Hepatocyte (in vitro differentiated cells): ENCODE results near the gene DCTN2.

Experiments
- EZH2 ChIP-seq: fragments of 200-600 bp; sonication (generic); IDR thresholded peaks from 2 replicates; pipeline ENCODE4 v1.6.1; 2016; ENCODE audit warnings: antibody characterized with exemption, mild to moderate bottlenecking, borderline replicate concordance
- EZH2phosphoT487 ChIP-seq: fragments of 200-600 bp; sonication (generic); IDR thresholded peaks from one replicate; pipeline ENCODE4 v1.6.1; 2018; ENCODE audit warnings: antibody characterized with exemption, mild to moderate bottlenecking, low read depth, moderate library complexity; ENCODE audit not compliant: unreplicated experiment, severe bottlenecking
- TF ChIP-seq, protein P1 (sequence below): fragments of 200-600 bp; sonication (generic); IDR thresholded peaks from 2 replicates; pipeline ENCODE4 v1.5.1; 2016; ENCODE audit warnings: antibody characterized with exemption, mild to moderate bottlenecking; ENCODE audit not compliant: poor library complexity

DNA sequence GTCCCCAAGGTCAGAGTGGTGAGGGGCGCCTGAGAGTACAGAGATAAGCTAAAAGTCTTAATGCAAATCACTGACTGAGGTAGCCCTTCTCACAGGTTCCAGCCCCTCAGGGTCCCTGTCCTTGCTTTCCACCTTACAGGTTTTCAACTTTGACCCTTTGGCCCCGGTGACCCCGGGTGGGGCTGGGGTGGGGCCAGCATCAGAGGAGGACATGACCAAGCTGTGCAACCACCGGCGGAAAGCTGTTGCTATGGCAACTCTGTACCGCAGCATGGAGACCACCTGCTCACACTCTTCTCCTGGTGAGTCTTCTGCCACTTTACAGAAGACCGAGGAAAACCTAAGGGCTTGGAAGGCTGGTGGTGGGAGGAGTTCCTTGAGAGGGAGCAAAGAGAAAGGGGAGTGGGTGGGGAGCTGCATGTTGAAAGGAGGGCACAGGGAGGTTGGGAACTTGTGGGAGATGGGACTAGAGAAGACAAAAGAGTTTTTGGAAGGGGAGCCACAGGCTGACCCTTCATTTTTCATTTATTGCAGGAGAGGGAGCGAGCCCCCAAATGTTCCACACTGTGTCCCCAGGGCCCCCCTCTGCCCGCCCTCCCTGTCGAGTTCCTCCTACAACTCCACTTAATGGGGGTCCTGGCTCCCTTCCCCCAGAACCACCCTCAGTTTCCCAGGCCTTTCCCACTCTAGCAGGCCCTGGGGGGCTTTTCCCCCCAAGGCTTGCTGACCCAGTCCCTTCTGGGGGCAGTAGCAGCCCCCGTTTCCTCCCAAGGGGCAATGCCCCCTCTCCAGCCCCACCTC is 22.0 kb downstream of the DCTN2 start:
- TF ChIP-seq EZH2 (no peak), EZH2phosphoT487 (no peak)
- TF ChIP-seq, protein P1, sequence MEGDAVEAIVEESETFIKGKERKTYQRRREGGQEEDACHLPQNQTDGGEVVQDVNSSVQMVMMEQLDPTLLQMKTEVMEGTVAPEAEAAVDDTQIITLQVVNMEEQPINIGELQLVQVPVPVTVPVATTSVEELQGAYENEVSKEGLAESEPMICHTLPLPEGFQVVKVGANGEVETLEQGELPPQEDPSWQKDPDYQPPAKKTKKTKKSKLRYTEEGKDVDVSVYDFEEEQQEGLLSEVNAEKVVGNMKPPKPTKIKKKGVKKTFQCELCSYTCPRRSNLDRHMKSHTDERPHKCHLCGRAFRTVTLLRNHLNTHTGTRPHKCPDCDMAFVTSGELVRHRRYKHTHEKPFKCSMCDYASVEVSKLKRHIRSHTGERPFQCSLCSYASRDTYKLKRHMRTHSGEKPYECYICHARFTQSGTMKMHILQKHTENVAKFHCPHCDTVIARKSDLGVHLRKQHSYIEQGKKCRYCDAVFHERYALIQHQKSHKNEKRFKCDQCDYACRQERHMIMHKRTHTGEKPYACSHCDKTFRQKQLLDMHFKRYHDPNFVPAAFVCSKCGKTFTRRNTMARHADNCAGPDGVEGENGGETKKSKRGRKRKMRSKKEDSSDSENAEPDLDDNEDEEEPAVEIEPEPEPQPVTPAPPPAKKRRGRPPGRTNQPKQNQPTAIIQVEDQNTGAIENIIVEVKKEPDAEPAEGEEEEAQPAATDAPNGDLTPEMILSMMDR = no peak
